Activated naive CD8-positive, alpha-beta T cell (primary cell): ENCODE measurements around the gene C10orf62.
"Not testable (repeated sequence)": the region's sequence is repeated elsewhere in the genome, so short reads cannot be mapped to it uniquely, and the experiment has no call there.

Source experiments
- H3K27ac Mint-ChIP-seq: one replicate; pipeline ENCODE4 v1.8.0; 2021; ENCODE audit warnings: mixed read lengths
- H3K27me3 Mint-ChIP-seq: one replicate; pipeline ENCODE4 v1.8.0; 2021; ENCODE audit warnings: mixed read lengths
- H3K36me3 Mint-ChIP-seq: one replicate; pipeline ENCODE4 v1.8.0; 2021; ENCODE audit warnings: mixed read lengths
- H3K4me1 Mint-ChIP-seq: one replicate; pipeline ENCODE4 v1.8.0; 2021; ENCODE audit warnings: low read depth, mixed read lengths
- H3K4me3 Mint-ChIP-seq: one replicate; pipeline ENCODE4 v1.8.0; 2021; ENCODE audit warnings: mild to moderate bottlenecking, mixed read lengths
- H3K9me3 Mint-ChIP-seq: one replicate; pipeline ENCODE4 v1.8.0; 2021; ENCODE audit warnings: low read depth, mixed read lengths

Gene C10orf62

GRCh38 chr10:97589479-97589878 is at the start of gene C10orf62:
Gene C10orf62, plus strand, starts transcription at chr10:97589721. Its CDS starts 177 bp downstream, at chr10:97589898.
- Mint-ChIP-seq H3K27me3 (no peaks in the 10 kb centered on the region), H3K9me3 (no peaks in the 10 kb centered on the region), H3K27ac (no peak within 1 kb of the TSS), H3K4me1 (no peaks in the 10 kb centered on the region), H3K36me3 (no peaks in the 10 kb centered on the region), H3K4me3 (no peak within 1 kb of the TSS)

GRCh38 chr10:97540669-97541500 is 48.6 kb upstream of the C10orf62 start:
- Mint-ChIP-seq H3K4me3 (no peak overlapping the region), H3K9me3 (no peaks in the 10 kb centered on the region), H3K27ac (no peak overlapping the region), H3K4me1 (peaks cover 23% of the 10 kb centered on the region), H3K36me3 (no peaks in the 10 kb centered on the region), H3K27me3 (no peaks in the 10 kb centered on the region)

GRCh38 chr10:97542169-97543024 is 47.1 kb upstream of the C10orf62 start:
- Mint-ChIP-seq H3K27me3 (no peaks in the 10 kb centered on the region), H3K4me1 (peaks cover 23% of the 10 kb centered on the region), H3K36me3 (no peaks in the 10 kb centered on the region), H3K9me3 (no peaks in the 10 kb centered on the region), H3K27ac (peak overlapping the region; percentile 86), H3K4me3 (peak overlapping the region; percentile 63)

GRCh38 chr10:97543025-97543546 is 46.4 kb upstream of the C10orf62 start:
- Mint-ChIP-seq H3K9me3 (no peaks in the 10 kb centered on the region), H3K4me3 (peak overlapping the region; percentile 63), H3K27ac (peak overlapping the region; percentile 86)

GRCh38 chr10:97546456-97547270 is 42.9 kb upstream of the C10orf62 start:
- Mint-ChIP-seq H3K9me3 (no peaks in the 10 kb centered on the region), H3K27me3 (no peaks in the 10 kb centered on the region), H3K4me3 (no peak overlapping the region), H3K4me1 (peaks cover 20% of the 10 kb centered on the region), H3K27ac (no peak overlapping the region), H3K36me3 (no peaks in the 10 kb centered on the region)

More at GRCh38 chr10:97543025-97543546, 46.4 kb upstream of the C10orf62 start:
- Mint-ChIP-seq H3K27me3 (no peaks in the 10 kb centered on the region), H3K4me1 (peaks cover 23% of the 10 kb centered on the region), H3K36me3 (no peaks in the 10 kb centered on the region)

- Mint-ChIP-seq H3K27me3 (no peaks in the 10 kb centered on the region), H3K27ac (no peak overlapping the region), H3K4me3 (no peak overlapping the region), H3K9me3 (no peaks in the 10 kb centered on the region), H3K36me3 (no peaks in the 10 kb centered on the region), H3K4me1 (peaks cover 15% of the 10 kb centered on the region)
Observed at GRCh38 chr10:97547271-97547600, 42.3 kb upstream of the C10orf62 start.

- Mint-ChIP-seq H3K4me3 (no peak overlapping the region), H3K4me1 (peaks cover 8% of the 10 kb centered on the region), H3K36me3 (no peaks in the 10 kb centered on the region), H3K27ac (no peak overlapping the region), H3K27me3 (no peaks in the 10 kb centered on the region), H3K9me3 (no peaks in the 10 kb centered on the region)
Observed at GRCh38 chr10:97547962-97548361, 41.6 kb upstream of the C10orf62 start.

GRCh38 chr10:97548828-97549455 is 40.6 kb upstream of the C10orf62 start:
- no peaks in the 10 kb centered on the region for H3K9me3 Mint-ChIP-seq
- no peaks in the 10 kb centered on the region for H3K27me3 Mint-ChIP-seq
- no peak overlapping the region for H3K4me3 Mint-ChIP-seq
- H3K36me3 Mint-ChIP-seq, result no peaks in the 10 kb centered on the region
- H3K4me1 Mint-ChIP-seq, result no peaks in the 10 kb centered on the region
- no peak overlapping the region for H3K27ac Mint-ChIP-seq

GRCh38 chr10:97549587-97550322 is 39.8 kb upstream of the C10orf62 start:
- no peaks in the 10 kb centered on the region for H3K4me1 Mint-ChIP-seq
- no peaks in the 10 kb centered on the region for H3K9me3 Mint-ChIP-seq
- no peak overlapping the region for H3K27ac Mint-ChIP-seq
- H3K27me3 Mint-ChIP-seq, result no peaks in the 10 kb centered on the region
- no peak overlapping the region for H3K4me3 Mint-ChIP-seq
- no peaks in the 10 kb centered on the region for H3K36me3 Mint-ChIP-seq

- no peaks in the 10 kb centered on the region for H3K4me1 Mint-ChIP-seq
- H3K4me3 Mint-ChIP-seq, result no peak overlapping the region
- H3K27ac Mint-ChIP-seq, result no peak overlapping the region
- H3K27me3 Mint-ChIP-seq, result no peaks in the 10 kb centered on the region
- H3K36me3 Mint-ChIP-seq, result no peaks in the 10 kb centered on the region
- no peaks in the 10 kb centered on the region for H3K9me3 Mint-ChIP-seq
Observed at GRCh38 chr10:97550336-97551149, 39.0 kb upstream of the C10orf62 start.

GRCh38 chr10:97551271-97551670 is 38.2 kb upstream of the C10orf62 start:
- Mint-ChIP-seq H3K27me3 (no peaks in the 10 kb centered on the region), H3K4me3 (no peak overlapping the region), H3K27ac (no peak overlapping the region), H3K36me3 (no peaks in the 10 kb centered on the region), H3K4me1 (no peaks in the 10 kb centered on the region), H3K9me3 (no peaks in the 10 kb centered on the region)

- no peaks in the 10 kb centered on the region for H3K27me3 Mint-ChIP-seq
- no peaks in the 10 kb centered on the region for H3K9me3 Mint-ChIP-seq
- no peaks in the 10 kb centered on the region for H3K36me3 Mint-ChIP-seq
- no peak overlapping the region for H3K27ac Mint-ChIP-seq
- H3K4me1 Mint-ChIP-seq, result no peaks in the 10 kb centered on the region
- no peak overlapping the region for H3K4me3 Mint-ChIP-seq
Observed at GRCh38 chr10:97553575-97554031, 35.9 kb upstream of the C10orf62 start.

GRCh38 chr10:97554336-97554735 is 35.2 kb upstream of the C10orf62 start:
- H3K4me1 Mint-ChIP-seq, H3K4me3 Mint-ChIP-seq, H3K9me3 Mint-ChIP-seq, H3K27me3 Mint-ChIP-seq, H3K27ac Mint-ChIP-seq, H3K36me3 Mint-ChIP-seq: not testable (repeated sequence)
